IPS-20b (cell line): ENCODE results near the gene MTRF1.
"Not testable (repeated sequence)": the region's sequence is repeated elsewhere in the genome, so short reads cannot be mapped to it uniquely, and the experiment has no call there.

Source experiments
- H3K27ac ChIP-seq: one replicate; pipeline ENCODE4 v1.5.1; 2013; ENCODE audit warnings: low read length
- H3K27me3 ChIP-seq: 2 replicates; pipeline ENCODE4 v1.6.1; 2013; ENCODE audit warnings: mild to moderate bottlenecking, low read length, inconsistent platforms; ENCODE audit not compliant: insufficient read depth
- H3K36me3 ChIP-seq: 2 replicates; pipeline ENCODE4 v1.6.1; 2013; ENCODE audit warnings: low read depth, mild to moderate bottlenecking, inconsistent platforms, low read length, moderate library complexity; ENCODE audit not compliant: insufficient read depth
- H3K4me1 ChIP-seq: 2 replicates; pipeline ENCODE4 v1.6.1; 2013; ENCODE audit warnings: mild to moderate bottlenecking, control low read depth, inconsistent platforms, low read length, moderate library complexity; ENCODE audit not compliant: insufficient read depth
- H3K4me3 ChIP-seq: 2 replicates; pipeline ENCODE4 v1.5.1; 2013; ENCODE audit warnings: mild to moderate bottlenecking, low read length, inconsistent platforms
- H3K9ac ChIP-seq: 2 replicates; pipeline ENCODE4 v1.6.1; 2013; ENCODE audit warnings: low read depth, mild to moderate bottlenecking, inconsistent platforms, low read length, moderate library complexity
- H3K9me3 ChIP-seq: 2 replicates; pipeline ENCODE4 v1.6.1; 2013; ENCODE audit warnings: mild to moderate bottlenecking, low read depth, low read length, inconsistent platforms; ENCODE audit not compliant: insufficient read depth

The MTRF1 gene

GRCh38 chr13:41296879-41297646, 33.7 kb upstream of the MTRF1 start:
- H3K36me3 ChIP-seq, result no peaks in the 10 kb centered on the region
- 0 out of 2 replicates have a peak, but pooled peaks cover 7% of the 10 kb centered on the region for H3K9me3 ChIP-seq
- no peak overlapping the region for H3K9ac ChIP-seq
- H3K27ac ChIP-seq, result no peak overlapping the region
- H3K27me3 ChIP-seq, result no peaks in the 10 kb centered on the region
- no peak overlapping the region for H3K4me3 ChIP-seq
- H3K4me1 ChIP-seq, result no peaks in the 10 kb centered on the region

- Histone ChIP-seq H3K4me3 (no peak overlapping the region), H3K27me3 (no peaks in the 10 kb centered on the region), H3K9ac (no peak overlapping the region), H3K9me3 (0 out of 2 replicates have a peak, but pooled peaks cover 7% of the 10 kb centered on the region), H3K27ac (no peak overlapping the region), H3K4me1 (no peaks in the 10 kb centered on the region), H3K36me3 (no peaks in the 10 kb centered on the region)
Observed at GRCh38 chr13:41295973-41296372, 32.6 kb upstream of the MTRF1 start.

GRCh38 chr13:41294914-41295313, 31.5 kb upstream of the MTRF1 start:
- Histone ChIP-seq H3K27me3 (no peaks in the 10 kb centered on the region), H3K4me1 (no peaks in the 10 kb centered on the region), H3K9me3 (0 out of 2 replicates have a peak, but pooled peaks cover 7% of the 10 kb centered on the region), H3K27ac (no peak overlapping the region), H3K4me3 (no peak overlapping the region), H3K9ac (no peak overlapping the region), H3K36me3 (no peaks in the 10 kb centered on the region)

GRCh38 chr13:41293272-41293671, 29.9 kb upstream of the MTRF1 start:
- H3K4me3 ChIP-seq, result no peak overlapping the region
- no peaks in the 10 kb centered on the region for H3K36me3 ChIP-seq
- H3K27ac ChIP-seq, result no peak overlapping the region
- H3K4me1 ChIP-seq, result no peaks in the 10 kb centered on the region
- H3K27me3 ChIP-seq, result no peaks in the 10 kb centered on the region
- 0 out of 2 replicates have a peak, but pooled peaks cover 7% of the 10 kb centered on the region for H3K9me3 ChIP-seq
- no peak overlapping the region for H3K9ac ChIP-seq

GRCh38 chr13:41291246-41291645, 27.9 kb upstream of the MTRF1 start:
- Histone ChIP-seq H3K4me3 (no peak overlapping the region), H3K27ac (no peak overlapping the region)

GRCh38 chr13:41289463-41289881, 26.1 kb upstream of the MTRF1 start:
- 0 out of 2 replicates have a peak, but pooled peaks cover 7% of the 10 kb centered on the region for H3K9me3 ChIP-seq
- H3K4me1 ChIP-seq, result peaks cover 6% of the 10 kb centered on the region; the same call in 1 of the 2 replicates
- H3K36me3 ChIP-seq, result no peaks in the 10 kb centered on the region
- no peaks in the 10 kb centered on the region for H3K27me3 ChIP-seq
- H3K9ac ChIP-seq, result no peak overlapping the region
- no peak overlapping the region for H3K27ac ChIP-seq
- H3K4me3 ChIP-seq, result no peak overlapping the region

More at GRCh38 chr13:41291246-41291645, 27.9 kb upstream of the MTRF1 start:
- Histone ChIP-seq H3K9ac (no peak overlapping the region), H3K9me3 (0 out of 2 replicates have a peak, but pooled peaks cover 7% of the 10 kb centered on the region), H3K27me3 (no peaks in the 10 kb centered on the region), H3K36me3 (no peaks in the 10 kb centered on the region), H3K4me1 (peaks cover 6% of the 10 kb centered on the region; the same call in 1 of the 2 replicates)

- Histone ChIP-seq H3K27me3 (no peaks in the 10 kb centered on the region), H3K36me3 (no peaks in the 10 kb centered on the region), H3K9ac (no peak overlapping the region), H3K27ac (no peak overlapping the region), H3K9me3 (no peaks in the 10 kb centered on the region), H3K4me1 (peaks cover 6% of the 10 kb centered on the region; the same call in 1 of the 2 replicates), H3K4me3 (no peak overlapping the region)
Observed at GRCh38 chr13:41286370-41286769, 23.0 kb upstream of the MTRF1 start.

- no peak overlapping the region for H3K4me3 ChIP-seq
- H3K9ac ChIP-seq, result no peak overlapping the region
- no peaks in the 10 kb centered on the region for H3K27me3 ChIP-seq
- no peaks in the 10 kb centered on the region for H3K36me3 ChIP-seq
- peaks cover 6% of the 10 kb centered on the region; the same call in 1 of the 2 replicates for H3K4me1 ChIP-seq
- H3K9me3 ChIP-seq, result no peaks in the 10 kb centered on the region
- H3K27ac ChIP-seq, result no peak overlapping the region
Observed at GRCh38 chr13:41284512-41285288, 21.3 kb upstream of the MTRF1 start.

GRCh38 chr13:41282129-41282571, 18.8 kb upstream of the MTRF1 start:
- Histone ChIP-seq H3K27me3 (no peaks in the 10 kb centered on the region), H3K9me3 (no peaks in the 10 kb centered on the region), H3K4me3 (no peak overlapping the region), H3K4me1 (peaks cover 8% of the 10 kb centered on the region; the same call in 1 of the 2 replicates), H3K36me3 (no peaks in the 10 kb centered on the region), H3K9ac (no peak overlapping the region), H3K27ac (no peak overlapping the region)

- not testable (repeated sequence) for H3K9ac ChIP-seq, H3K9me3 ChIP-seq, H3K4me3 ChIP-seq, H3K4me1 ChIP-seq, H3K27ac ChIP-seq, H3K27me3 ChIP-seq, H3K36me3 ChIP-seq
Observed at GRCh38 chr13:41279156-41279555, 15.8 kb upstream of the MTRF1 start.

GRCh38 chr13:41276824-41277223, 13.4 kb upstream of the MTRF1 start:
- Histone ChIP-seq H3K9me3 (no peaks in the 10 kb centered on the region), H3K27ac (no peak overlapping the region), H3K4me1 (peaks cover 3% of the 10 kb centered on the region; the same call in 1 of the 2 replicates), H3K9ac (no peak overlapping the region), H3K27me3 (no peaks in the 10 kb centered on the region), H3K36me3 (no peaks in the 10 kb centered on the region), H3K4me3 (no peak overlapping the region)
